AG09309 (cell line): ENCODE measurements around the gene GMNN.

Experiments
- DNase-seq: peaks from one replicate; pipeline ENCODE4 v3.0.0-alpha.2; 2010; ENCODE audit warnings: low read depth
- H3K4me3 ChIP-seq: 2 replicates; pipeline ENCODE4 v1.5.1; 2011; ENCODE audit warnings: mild to moderate bottlenecking, low read depth, low read length, moderate library complexity; ENCODE audit not compliant: control insufficient read depth
- CTCF ChIP-seq: IDR thresholded peaks from 2 replicates; pipeline ENCODE4 v1.5.1; 2011; ENCODE audit warnings: mild to moderate bottlenecking, low read depth, low read length, inconsistent platforms; ENCODE audit not compliant: insufficient read depth, control insufficient read depth; ENCODE audit errors: missing control alignments

The GMNN gene

DNA sequence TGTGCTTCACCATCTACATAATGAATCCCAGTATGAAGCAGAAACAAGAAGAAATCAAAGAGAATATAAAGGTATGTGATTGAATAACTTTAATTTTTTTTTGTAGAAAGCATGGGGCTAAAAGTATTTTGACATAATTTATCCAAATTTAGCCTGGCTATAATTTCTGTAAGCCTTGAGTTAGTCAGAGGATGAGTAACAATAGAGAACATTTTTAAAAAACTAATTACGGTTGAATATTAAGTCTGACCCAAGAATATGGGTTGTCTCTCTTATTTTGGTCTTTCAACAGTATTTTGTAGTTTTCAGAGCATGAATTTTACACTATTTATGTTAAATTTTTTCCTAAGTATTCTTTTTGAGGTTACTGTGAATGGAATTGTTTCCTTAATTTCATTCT is 2.5 kb downstream of the GMNN start:
- no peak for DNase-seq
- H3K4me3 ChIP-seq = no peak overlapping the region
- TF ChIP-seq CTCF = no peak

- no peak for DNase-seq
- TF ChIP-seq CTCF = no peak
- H3K4me3 ChIP-seq = no peak overlapping the region
Observed at GRCh38 chr6:24778121-24778520, 3.4 kb downstream of the GMNN start.

DNA sequence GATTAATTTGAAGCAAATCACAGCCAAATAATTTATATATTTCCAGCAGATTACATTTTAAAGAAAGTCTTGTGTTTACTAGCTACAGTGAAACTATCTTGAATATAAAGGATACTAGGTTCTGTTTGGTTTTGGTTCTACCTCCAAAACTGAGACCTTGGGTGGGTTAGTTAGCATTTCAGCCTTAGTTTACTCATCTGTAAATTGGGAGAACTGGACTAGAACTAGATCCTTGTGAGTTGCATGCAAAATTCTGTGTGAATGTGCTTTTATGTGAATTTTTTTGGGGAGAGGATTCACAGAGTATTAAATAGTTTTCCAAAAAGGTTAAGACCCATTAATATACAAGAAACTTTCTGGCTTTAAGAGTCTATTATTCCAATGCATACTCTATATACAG is 4.1 kb downstream of the GMNN start:
- H3K4me3 ChIP-seq = no peak overlapping the region
- DNase-seq = no peak
- TF ChIP-seq CTCF = no peak

DNA sequence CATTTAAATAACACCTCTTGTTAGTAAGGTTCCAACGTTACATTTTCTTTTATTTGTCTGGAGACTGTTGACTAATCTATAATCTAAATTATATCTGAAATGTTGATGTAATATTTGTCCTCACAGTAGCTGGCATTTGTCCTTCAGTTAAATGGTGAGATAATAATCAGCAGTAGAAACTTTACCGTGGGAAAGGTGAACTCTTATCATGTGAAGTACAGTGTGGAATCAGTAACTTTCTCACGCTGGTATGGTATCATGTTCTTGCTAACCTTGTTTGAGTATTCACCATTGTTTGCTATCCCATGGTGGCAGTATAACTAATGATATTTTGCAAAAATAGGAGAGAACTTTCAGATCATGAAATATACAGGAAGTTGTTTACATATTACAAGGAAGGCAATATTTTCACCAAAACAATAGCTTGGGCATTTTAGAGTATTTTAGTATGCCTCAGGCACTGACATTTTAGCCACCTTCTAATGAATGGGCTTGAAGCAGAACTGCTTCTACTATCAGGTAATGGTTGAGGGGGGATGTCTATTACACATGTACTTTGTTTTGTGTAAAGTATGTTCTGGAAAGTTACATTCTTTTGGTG is 4.8 kb downstream of the GMNN start:
- no peak for DNase-seq
- H3K4me3 ChIP-seq = no peak overlapping the region
- TF ChIP-seq CTCF = no peak

- no peak overlapping the region for H3K4me3 ChIP-seq
- DNase-seq = no peak
- no peak for TF ChIP-seq CTCF
Observed at GRCh38 chr6:24780206-24780605, 5.5 kb downstream of the GMNN start.

DNA sequence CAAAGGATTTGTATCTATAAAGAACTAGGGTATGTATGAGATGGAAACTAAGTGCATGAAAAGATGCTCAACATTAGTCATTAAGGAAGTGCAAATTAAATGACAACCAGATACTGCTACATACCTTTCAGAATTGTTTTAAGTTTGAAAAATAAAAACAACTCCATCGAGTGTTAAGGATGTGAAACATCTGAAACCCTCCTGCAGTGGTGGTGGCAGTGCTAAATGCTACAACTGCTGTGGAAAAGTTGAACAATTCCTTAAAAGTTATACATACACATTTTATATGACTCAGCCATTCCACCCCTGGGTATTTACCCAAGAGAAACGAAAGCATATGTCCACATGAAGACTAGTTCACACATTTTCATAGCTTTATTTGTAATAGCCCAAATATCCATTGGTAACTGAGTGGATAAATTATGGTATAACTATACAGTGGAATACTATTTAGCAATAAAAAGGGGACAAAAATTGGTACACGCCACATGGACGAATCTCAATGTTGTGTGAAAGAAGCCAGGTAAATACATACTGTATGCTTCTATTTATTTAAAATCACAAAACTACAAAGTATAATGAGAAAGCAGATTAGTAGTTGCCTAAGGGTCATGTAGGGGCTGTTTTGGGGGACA is 13.4 kb downstream of the GMNN start:
- no peak for TF ChIP-seq CTCF
- H3K4me3 ChIP-seq = no peak overlapping the region
- DNase-seq = no peak
